Panc1 (cell line): ENCODE measurements around the gene HMGCLL1. TPM values are rescaled to one million over a fixed set of nuclear protein-coding genes. Genes with fewer than 3 reads are reported as not detected.

Source experiments
- ATAC-seq: fragments of 200-7000 bp; cut with Tn5 transposase; 2 replicates; pipeline ENCODE4 v1.9.1; 2020; ENCODE audit warnings: mild to moderate bottlenecking, moderate library complexity
- BruUV-seq: library from RNA; stranded (reverse); fragments of 400-500 nt; replicated peaks from 2 replicates; lab custom pipeline; 2021; lab: Mats Ljungman, UMichigan
- CTCF ChIA-PET: fragments of 300-600 bp; sonication (Branson Sonifier 250); formaldehyde crosslinking; loops from one replicate; lab custom pipeline; 2022; ENCODE audit warnings: antibody characterized with exemption; lab: Charles Lee
- POLR2A ChIA-PET: fragments of 300-600 bp; sonication (Branson Sonifier 250); formaldehyde crosslinking; loops from one replicate; lab custom pipeline; 2022; ENCODE audit warnings: antibody characterized with exemption; lab: Charles Lee
- DNase-seq: peaks from one replicate; pipeline ENCODE4 v3.0.0-alpha.2; 2010; ENCODE audit warnings: low read depth, low spot score
- H3K27ac ChIP-seq: 2 replicates; pipeline ENCODE4 v1.5.1; 2011; ENCODE audit warnings: mild to moderate bottlenecking, low read length, inconsistent platforms
- H3K27me3 ChIP-seq: fragments of 200-500 bp; sonication (Bioruptor generic); 2 replicates; pipeline ENCODE4 v1.6.0; 2014; ENCODE audit warnings: low read length, inconsistent platforms; ENCODE audit not compliant: control insufficient read depth, insufficient read depth
- H3K36me3 ChIP-seq: fragments of 200-500 bp; sonication (Bioruptor generic); 2 replicates; pipeline ENCODE4 v1.5.1; 2014; ENCODE audit warnings: inconsistent platforms, mild to moderate bottlenecking, low read length, moderate library complexity; ENCODE audit not compliant: control insufficient read depth, insufficient read depth
- H3K4me1 ChIP-seq: 2 replicates; pipeline ENCODE4 v1.5.1; 2011; ENCODE audit warnings: inconsistent platforms, mild to moderate bottlenecking, low read length, moderate library complexity; ENCODE audit not compliant: control insufficient read depth, insufficient read depth
- H3K4me3 ChIP-seq, 2 experiments: 2 replicates each; pipeline ENCODE4 v1.5.1; 2011 to 2012; ENCODE audit warnings: low read depth in 2 of 2, low read length in 2 of 2, mild to moderate bottlenecking in 2 of 2, inconsistent platforms in 1 of 2, moderate library complexity in 1 of 2
- H3K9me3 ChIP-seq: fragments of 200-500 bp; sonication (Bioruptor generic); 2 replicates; pipeline ENCODE4 v1.5.1; 2014; ENCODE audit warnings: low read depth, mild to moderate bottlenecking, inconsistent platforms, low read length, moderate library complexity; ENCODE audit not compliant: control insufficient read depth, insufficient read depth
- POLR2AphosphoS5 ChIP-seq: IDR thresholded peaks from 2 replicates; pipeline ENCODE4 v1.6.1; 2012; ENCODE audit warnings: mild to moderate bottlenecking, low read depth, low read length, moderate library complexity
- SIN3A ChIP-seq: IDR thresholded peaks from 2 replicates; pipeline ENCODE4 v1.6.1; 2012; ENCODE audit warnings: low read depth, mild to moderate bottlenecking, low read length, moderate library complexity, borderline replicate concordance; ENCODE audit not compliant: insufficient read depth
- TCF7L2 ChIP-seq: IDR thresholded peaks from 2 replicates; pipeline ENCODE4 v1.6.1; 2011; ENCODE audit warnings: mild to moderate bottlenecking, low read depth, low read length, inconsistent platforms
- in situ Hi-C: cut with HindIII; loops from 2 replicates; pipeline ENCODE4 v1.10.0; 2016; ENCODE audit warnings: low sequenced_read_pairs, low pct_unique_long_range_greater_than_20kb
- intact Hi-C: fragments of 100-400 bp; cut with micrococcal nuclease; formaldehyde crosslinking; loops from one replicate; pipeline ENCODE4 v1.10.0; 2022; ENCODE audit not compliant: unreplicated experiment
- total RNA-seq: library from RNA; stranded (reverse); gene quantifications from one replicate; pipeline ENCODE4 v1.2.1, GENCODE V29; 2021; ENCODE audit not compliant: unreplicated experiment
- TF ChIP-seq, protein P1 (sequence below): fragments of 450-650 bp; IDR thresholded peaks from 2 replicates; pipeline ENCODE4 v1.5.1; 2017; ENCODE audit warnings: mild to moderate bottlenecking
- TF ChIP-seq, protein P2 (sequence below), 2 experiments: IDR thresholded peaks; 2 replicates each; pipeline ENCODE4 v1.6.1; 2011 to 2012; ENCODE audit warnings: low read depth in 2 of 2, control low read depth in 1 of 2, low read length in 1 of 2, mild to moderate bottlenecking in 1 of 2, moderate library complexity in 1 of 2; ENCODE audit not compliant: insufficient read depth in 1 of 2

Gene HMGCLL1
- total RNA-seq, 1 experiment from 2014 or later = not detected

DNA sequence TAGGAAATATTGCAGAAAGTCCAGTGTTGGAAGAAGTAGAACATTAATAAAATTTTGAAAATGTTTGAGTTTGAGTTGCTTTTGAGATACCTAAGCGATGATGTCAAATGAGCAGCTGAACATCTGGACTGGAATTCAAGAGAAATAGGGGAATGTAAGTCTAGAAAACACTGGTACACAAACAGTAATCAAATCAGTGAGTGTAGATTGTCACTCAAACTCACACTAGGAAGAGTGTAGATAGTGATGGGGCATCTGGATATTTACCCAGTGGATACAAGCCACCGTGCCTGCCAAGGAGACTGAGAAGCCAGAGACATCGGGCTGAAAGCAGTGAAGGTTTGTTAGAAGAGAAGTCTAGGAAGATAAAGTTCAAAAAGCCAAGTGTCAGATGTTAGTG is 2.2 kb downstream of the HMGCLL1 start:
- Histone ChIP-seq H3K4me3 (no peak overlapping the region), H3K36me3 (no peaks in the 10 kb centered on the region), H3K9me3 (peaks cover 21% of the 10 kb centered on the region), H3K4me1 (no peaks in the 10 kb centered on the region), H3K27ac (no peak overlapping the region), H3K27me3 (no peaks in the 10 kb centered on the region)
- intact Hi-C loops = no loop called here
- ChIA-PET POLR2A (no interaction called here), CTCF (interaction anchor here (0.6 kb wide), 1 partner anchor 716 kb away, joined by 4 read pairs; no protein-coding TSS in a partner anchor)
- in situ Hi-C loops = no loop called here
- BruUV-seq = no TSS peak
- DNase-seq = no peak
- no peak for ATAC-seq
- TF ChIP-seq, protein P1, sequence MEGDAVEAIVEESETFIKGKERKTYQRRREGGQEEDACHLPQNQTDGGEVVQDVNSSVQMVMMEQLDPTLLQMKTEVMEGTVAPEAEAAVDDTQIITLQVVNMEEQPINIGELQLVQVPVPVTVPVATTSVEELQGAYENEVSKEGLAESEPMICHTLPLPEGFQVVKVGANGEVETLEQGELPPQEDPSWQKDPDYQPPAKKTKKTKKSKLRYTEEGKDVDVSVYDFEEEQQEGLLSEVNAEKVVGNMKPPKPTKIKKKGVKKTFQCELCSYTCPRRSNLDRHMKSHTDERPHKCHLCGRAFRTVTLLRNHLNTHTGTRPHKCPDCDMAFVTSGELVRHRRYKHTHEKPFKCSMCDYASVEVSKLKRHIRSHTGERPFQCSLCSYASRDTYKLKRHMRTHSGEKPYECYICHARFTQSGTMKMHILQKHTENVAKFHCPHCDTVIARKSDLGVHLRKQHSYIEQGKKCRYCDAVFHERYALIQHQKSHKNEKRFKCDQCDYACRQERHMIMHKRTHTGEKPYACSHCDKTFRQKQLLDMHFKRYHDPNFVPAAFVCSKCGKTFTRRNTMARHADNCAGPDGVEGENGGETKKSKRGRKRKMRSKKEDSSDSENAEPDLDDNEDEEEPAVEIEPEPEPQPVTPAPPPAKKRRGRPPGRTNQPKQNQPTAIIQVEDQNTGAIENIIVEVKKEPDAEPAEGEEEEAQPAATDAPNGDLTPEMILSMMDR = no peak
- TF ChIP-seq TCF7L2 = no peak
- TF ChIP-seq SIN3A = no peak
- TF ChIP-seq, protein P2, sequence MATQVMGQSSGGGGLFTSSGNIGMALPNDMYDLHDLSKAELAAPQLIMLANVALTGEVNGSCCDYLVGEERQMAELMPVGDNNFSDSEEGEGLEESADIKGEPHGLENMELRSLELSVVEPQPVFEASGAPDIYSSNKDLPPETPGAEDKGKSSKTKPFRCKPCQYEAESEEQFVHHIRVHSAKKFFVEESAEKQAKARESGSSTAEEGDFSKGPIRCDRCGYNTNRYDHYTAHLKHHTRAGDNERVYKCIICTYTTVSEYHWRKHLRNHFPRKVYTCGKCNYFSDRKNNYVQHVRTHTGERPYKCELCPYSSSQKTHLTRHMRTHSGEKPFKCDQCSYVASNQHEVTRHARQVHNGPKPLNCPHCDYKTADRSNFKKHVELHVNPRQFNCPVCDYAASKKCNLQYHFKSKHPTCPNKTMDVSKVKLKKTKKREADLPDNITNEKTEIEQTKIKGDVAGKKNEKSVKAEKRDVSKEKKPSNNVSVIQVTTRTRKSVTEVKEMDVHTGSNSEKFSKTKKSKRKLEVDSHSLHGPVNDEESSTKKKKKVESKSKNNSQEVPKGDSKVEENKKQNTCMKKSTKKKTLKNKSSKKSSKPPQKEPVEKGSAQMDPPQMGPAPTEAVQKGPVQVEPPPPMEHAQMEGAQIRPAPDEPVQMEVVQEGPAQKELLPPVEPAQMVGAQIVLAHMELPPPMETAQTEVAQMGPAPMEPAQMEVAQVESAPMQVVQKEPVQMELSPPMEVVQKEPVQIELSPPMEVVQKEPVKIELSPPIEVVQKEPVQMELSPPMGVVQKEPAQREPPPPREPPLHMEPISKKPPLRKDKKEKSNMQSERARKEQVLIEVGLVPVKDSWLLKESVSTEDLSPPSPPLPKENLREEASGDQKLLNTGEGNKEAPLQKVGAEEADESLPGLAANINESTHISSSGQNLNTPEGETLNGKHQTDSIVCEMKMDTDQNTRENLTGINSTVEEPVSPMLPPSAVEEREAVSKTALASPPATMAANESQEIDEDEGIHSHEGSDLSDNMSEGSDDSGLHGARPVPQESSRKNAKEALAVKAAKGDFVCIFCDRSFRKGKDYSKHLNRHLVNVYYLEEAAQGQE (IDR thresholded peaks at IDR 0.05; ENCODE audit: insufficient read depth in 1 of 2, low read depth in 2 of 2, low read length in 1 of 2) = no peak
- TF ChIP-seq POLR2AphosphoS5 = no peak

DNA sequence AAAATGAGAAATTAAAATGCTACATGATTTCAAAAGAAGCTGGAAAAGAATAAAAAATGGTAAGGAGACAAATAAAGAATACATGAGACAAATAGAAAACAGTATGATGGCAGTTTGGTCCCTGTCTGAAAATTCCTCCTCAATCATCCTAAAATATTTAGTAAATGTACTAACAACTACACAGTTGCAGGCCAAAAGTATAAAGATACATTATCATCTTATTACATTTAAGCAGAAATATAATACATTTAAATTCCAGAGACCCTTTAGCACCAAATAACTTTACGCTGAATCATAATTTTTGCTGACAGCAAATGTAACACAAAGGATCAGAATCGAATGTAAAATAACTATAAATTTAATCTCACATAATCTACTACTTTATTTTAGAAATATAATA is 4.4 kb downstream of the HMGCLL1 start:
- no peak overlapping the region for H3K27ac ChIP-seq
- CTCF ChIA-PET = no interaction called here
- H3K9me3 ChIP-seq = peaks cover 21% of the 10 kb centered on the region
- DNase-seq = no peak
- TF ChIP-seq POLR2AphosphoS5 = no peak
- TF ChIP-seq, protein P1 = no peak
- TF ChIP-seq, protein P2 (IDR thresholded peaks at IDR 0.05; ENCODE audit: insufficient read depth in 1 of 2, low read depth in 2 of 2, low read length in 1 of 2) = no peak
- no peak for TF ChIP-seq TCF7L2
- no peaks in the 10 kb centered on the region for H3K27me3 ChIP-seq
- H3K4me3 ChIP-seq = no peak overlapping the region
- H3K36me3 ChIP-seq = no peaks in the 10 kb centered on the region
- POLR2A ChIA-PET = no interaction called here
- BruUV-seq = no TSS peak
- intact Hi-C loops (no loop called here), in situ Hi-C loops (no loop called here)
- ATAC-seq = no peak
- no peaks in the 10 kb centered on the region for H3K4me1 ChIP-seq
